ENCODE measurements around the gene SH3BGRL2.

DNA sequence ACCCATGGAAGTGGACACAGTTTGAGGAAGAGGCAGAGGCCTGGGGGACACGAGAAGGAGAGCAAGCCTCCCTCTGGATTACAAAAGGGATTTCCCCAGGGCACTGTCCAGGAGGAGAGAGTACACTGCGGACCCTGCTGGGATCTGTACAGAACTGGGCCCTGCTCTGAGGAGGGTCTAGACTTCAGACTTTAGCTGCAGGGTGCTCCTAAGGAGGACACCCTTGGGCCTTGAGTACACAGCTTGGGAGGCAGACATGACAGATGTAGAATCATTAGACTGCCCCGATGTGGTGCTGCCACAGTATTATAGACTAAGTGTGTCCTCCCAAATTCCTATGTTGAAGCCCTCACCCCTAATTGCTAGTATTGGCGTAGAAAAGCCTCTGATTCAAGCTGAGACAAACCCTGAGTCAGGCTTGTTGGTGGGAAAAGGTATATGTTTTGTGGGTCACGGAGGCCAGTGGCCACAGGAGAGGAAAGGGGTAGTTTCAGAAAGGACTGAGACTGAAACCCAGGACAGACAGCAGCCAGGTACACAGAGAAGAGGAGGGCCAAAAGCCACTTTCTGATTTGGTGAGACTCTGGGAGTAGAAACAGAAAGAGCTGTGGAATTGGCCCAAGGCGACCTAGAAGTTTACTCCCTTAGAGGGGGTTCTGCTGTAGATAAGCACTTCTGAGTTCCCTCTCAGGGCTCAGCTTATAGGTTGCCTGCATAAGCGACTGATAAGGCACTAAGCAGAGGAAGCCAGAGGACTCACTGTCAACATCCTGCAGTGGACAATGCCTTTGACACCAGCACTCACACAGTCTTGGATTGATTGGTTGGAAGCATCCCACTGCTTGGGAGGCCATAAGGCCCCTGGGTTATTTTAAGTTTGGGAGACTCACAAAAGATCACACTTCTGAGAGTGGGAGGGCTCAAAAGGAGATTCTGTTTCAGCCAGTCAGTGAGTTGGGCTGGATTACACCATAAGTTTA lies 16.5 kb upstream of the SH3BGRL2 start:
- TF ChIP-seq, protein P1, sequence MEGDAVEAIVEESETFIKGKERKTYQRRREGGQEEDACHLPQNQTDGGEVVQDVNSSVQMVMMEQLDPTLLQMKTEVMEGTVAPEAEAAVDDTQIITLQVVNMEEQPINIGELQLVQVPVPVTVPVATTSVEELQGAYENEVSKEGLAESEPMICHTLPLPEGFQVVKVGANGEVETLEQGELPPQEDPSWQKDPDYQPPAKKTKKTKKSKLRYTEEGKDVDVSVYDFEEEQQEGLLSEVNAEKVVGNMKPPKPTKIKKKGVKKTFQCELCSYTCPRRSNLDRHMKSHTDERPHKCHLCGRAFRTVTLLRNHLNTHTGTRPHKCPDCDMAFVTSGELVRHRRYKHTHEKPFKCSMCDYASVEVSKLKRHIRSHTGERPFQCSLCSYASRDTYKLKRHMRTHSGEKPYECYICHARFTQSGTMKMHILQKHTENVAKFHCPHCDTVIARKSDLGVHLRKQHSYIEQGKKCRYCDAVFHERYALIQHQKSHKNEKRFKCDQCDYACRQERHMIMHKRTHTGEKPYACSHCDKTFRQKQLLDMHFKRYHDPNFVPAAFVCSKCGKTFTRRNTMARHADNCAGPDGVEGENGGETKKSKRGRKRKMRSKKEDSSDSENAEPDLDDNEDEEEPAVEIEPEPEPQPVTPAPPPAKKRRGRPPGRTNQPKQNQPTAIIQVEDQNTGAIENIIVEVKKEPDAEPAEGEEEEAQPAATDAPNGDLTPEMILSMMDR (IDR thresholded peaks at IDR 0.05; ENCODE audit: low read depth, low read length): no peak
- TF ChIP-seq EZH2phosphoT487 (IDR thresholded peaks at IDR 0.05; ENCODE audit: low read depth): no peak

Data from OCI-LY3 (cell line).